Natural killer cell (primary cell): ENCODE results near the gene NID1. TPM values are rescaled to one million over a fixed set of nuclear protein-coding genes. Genes with fewer than 3 reads are reported as not detected.
A peak's percentile ranks its signal among the peaks of the same experiment; 100 is the strongest.

Experiments
- ATAC-seq, 3 donors: fragments of 150-1000 bp in 2 of 3; fragments of 200-7000 bp in 1 of 3; cut with Tn5 transposase; 1 replicate in 1 of 3; 2 replicates in 2 of 3; pipeline ENCODE4 v1.10.0; 2021; ENCODE audit warnings: mild to moderate bottlenecking in 2 of 3, moderate library complexity in 2 of 3
- DNase-seq, 2 donors: peaks; one replicate each; pipeline versions ENCODE4 v3.0.0 to v3.0.0-alpha.2; 2013 to 2021; ENCODE audit warnings: mixed read lengths in 1 of 2
- H3K27ac ChIP-seq: one replicate; pipeline ENCODE4 v1.5.1; 2013; ENCODE audit warnings: mild to moderate bottlenecking, low read length
- H3K27me3 ChIP-seq: one replicate; pipeline ENCODE4 v1.6.1; 2013; ENCODE audit warnings: low read length; ENCODE audit not compliant: control insufficient read depth, insufficient read depth
- H3K36me3 ChIP-seq: one replicate; pipeline ENCODE4 v1.6.1; 2013; ENCODE audit warnings: low read length; ENCODE audit not compliant: control insufficient read depth, insufficient read depth
- H3K4me1 ChIP-seq: one replicate; pipeline ENCODE4 v1.6.1; 2013; ENCODE audit warnings: low read length; ENCODE audit not compliant: control insufficient read depth, insufficient read depth
- H3K4me3 ChIP-seq: one replicate; pipeline ENCODE4 v1.5.1; 2013; ENCODE audit warnings: low read length
- H3K9me3 ChIP-seq: one replicate; pipeline ENCODE4 v1.6.1; 2013; ENCODE audit warnings: low read length; ENCODE audit not compliant: control insufficient read depth, insufficient read depth
- H3K27ac Mint-ChIP-seq, 2 donors: one replicate each; pipeline ENCODE4 v1.8.0; 2022; ENCODE audit warnings: mild to moderate bottlenecking in 2 of 2, mixed read lengths in 2 of 2, moderate library complexity in 1 of 2
- H3K27me3 Mint-ChIP-seq, 2 donors: one replicate each; pipeline ENCODE4 v1.8.0; 2022; ENCODE audit warnings: low read depth in 2 of 2, mixed read lengths in 2 of 2
- H3K36me3 Mint-ChIP-seq: one replicate; pipeline ENCODE4 v1.8.0; 2022; ENCODE audit warnings: mixed read lengths
- H3K4me1 Mint-ChIP-seq, 2 donors: one replicate each; pipeline ENCODE4 v1.8.0; 2022; ENCODE audit warnings: mixed read lengths in 2 of 2
- H3K4me3 Mint-ChIP-seq: one replicate; pipeline ENCODE4 v1.8.0; 2022; ENCODE audit warnings: mild to moderate bottlenecking, moderate library complexity, mixed read lengths
- H3K9me3 Mint-ChIP-seq, 2 donors: one replicate each; pipeline ENCODE4 v1.8.0; 2022; ENCODE audit warnings: mixed read lengths in 2 of 2
- WGBS: methylation state at CpG from one replicate; pipeline ENCODE4 v1.1.7; 2013; ENCODE audit warnings: missing lambda C conversion rate; ENCODE audit not compliant: insufficient coverage; 5-methylcytosine and 5-hydroxymethylcytosine counted together
- intact Hi-C: fragments of 100-400 bp; cut with micrococcal nuclease; formaldehyde crosslinking; loops from one replicate; pipeline ENCODE4 v1.14.2; 2022
- total RNA-seq, 4 donors: library from RNA; stranded (reverse); fragments of 120-200 nt in 1 of 4; gene quantifications; one replicate each; pipeline versions ENCODE4 v1.2.3 to v1.2.4, GENCODE V29; 2013 to 2022
- TF ChIP-seq, protein P1 (sequence below): fragments of 200-600 bp; IDR thresholded peaks from one replicate; pipeline ENCODE4 v1.8.0; 2022; ENCODE audit warnings: antibody characterized with exemption

The NID1 gene, protein sequence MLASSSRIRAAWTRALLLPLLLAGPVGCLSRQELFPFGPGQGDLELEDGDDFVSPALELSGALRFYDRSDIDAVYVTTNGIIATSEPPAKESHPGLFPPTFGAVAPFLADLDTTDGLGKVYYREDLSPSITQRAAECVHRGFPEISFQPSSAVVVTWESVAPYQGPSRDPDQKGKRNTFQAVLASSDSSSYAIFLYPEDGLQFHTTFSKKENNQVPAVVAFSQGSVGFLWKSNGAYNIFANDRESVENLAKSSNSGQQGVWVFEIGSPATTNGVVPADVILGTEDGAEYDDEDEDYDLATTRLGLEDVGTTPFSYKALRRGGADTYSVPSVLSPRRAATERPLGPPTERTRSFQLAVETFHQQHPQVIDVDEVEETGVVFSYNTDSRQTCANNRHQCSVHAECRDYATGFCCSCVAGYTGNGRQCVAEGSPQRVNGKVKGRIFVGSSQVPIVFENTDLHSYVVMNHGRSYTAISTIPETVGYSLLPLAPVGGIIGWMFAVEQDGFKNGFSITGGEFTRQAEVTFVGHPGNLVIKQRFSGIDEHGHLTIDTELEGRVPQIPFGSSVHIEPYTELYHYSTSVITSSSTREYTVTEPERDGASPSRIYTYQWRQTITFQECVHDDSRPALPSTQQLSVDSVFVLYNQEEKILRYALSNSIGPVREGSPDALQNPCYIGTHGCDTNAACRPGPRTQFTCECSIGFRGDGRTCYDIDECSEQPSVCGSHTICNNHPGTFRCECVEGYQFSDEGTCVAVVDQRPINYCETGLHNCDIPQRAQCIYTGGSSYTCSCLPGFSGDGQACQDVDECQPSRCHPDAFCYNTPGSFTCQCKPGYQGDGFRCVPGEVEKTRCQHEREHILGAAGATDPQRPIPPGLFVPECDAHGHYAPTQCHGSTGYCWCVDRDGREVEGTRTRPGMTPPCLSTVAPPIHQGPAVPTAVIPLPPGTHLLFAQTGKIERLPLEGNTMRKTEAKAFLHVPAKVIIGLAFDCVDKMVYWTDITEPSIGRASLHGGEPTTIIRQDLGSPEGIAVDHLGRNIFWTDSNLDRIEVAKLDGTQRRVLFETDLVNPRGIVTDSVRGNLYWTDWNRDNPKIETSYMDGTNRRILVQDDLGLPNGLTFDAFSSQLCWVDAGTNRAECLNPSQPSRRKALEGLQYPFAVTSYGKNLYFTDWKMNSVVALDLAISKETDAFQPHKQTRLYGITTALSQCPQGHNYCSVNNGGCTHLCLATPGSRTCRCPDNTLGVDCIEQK
- under 1 TPM; 0.32 to 0.92 (median 0.85) TPM for total RNA-seq
- total RNA-seq (2013), result 0.52 TPM

GRCh38 chr1:236064674-236065508, at the start of gene NID1:
TSS of gene NID1 (minus strand) at chr1:236065090. CDS start at chr1:236065079, 11 bp downstream.
- H3K36me3 ChIP-seq, result no peaks in the 10 kb centered on the region
- H3K27ac ChIP-seq, result no peak within 1 kb of the TSS
- intact Hi-C loops, result no loop called here
- Mint-ChIP-seq H3K9me3 (no peaks in the 10 kb centered on the region), H3K36me3 (no peaks in the 10 kb centered on the region), H3K27ac (no peak within 1 kb of the TSS), H3K4me3 (peak within 1 kb of the TSS; percentile 66), H3K4me1 (peaks cover 8 to 11% of the 10 kb centered on the region in 2 donors), H3K27me3 (peaks cover 27 to 56% of the 10 kb centered on the region in 2 donors)
- H3K27me3 ChIP-seq, result peaks cover 19% of the 10 kb centered on the region
- TF ChIP-seq, protein P1, sequence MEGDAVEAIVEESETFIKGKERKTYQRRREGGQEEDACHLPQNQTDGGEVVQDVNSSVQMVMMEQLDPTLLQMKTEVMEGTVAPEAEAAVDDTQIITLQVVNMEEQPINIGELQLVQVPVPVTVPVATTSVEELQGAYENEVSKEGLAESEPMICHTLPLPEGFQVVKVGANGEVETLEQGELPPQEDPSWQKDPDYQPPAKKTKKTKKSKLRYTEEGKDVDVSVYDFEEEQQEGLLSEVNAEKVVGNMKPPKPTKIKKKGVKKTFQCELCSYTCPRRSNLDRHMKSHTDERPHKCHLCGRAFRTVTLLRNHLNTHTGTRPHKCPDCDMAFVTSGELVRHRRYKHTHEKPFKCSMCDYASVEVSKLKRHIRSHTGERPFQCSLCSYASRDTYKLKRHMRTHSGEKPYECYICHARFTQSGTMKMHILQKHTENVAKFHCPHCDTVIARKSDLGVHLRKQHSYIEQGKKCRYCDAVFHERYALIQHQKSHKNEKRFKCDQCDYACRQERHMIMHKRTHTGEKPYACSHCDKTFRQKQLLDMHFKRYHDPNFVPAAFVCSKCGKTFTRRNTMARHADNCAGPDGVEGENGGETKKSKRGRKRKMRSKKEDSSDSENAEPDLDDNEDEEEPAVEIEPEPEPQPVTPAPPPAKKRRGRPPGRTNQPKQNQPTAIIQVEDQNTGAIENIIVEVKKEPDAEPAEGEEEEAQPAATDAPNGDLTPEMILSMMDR, result no peak
- DNase-seq, result peak; percentile 23 to 47
- peaks cover 27% of the 10 kb centered on the region for H3K4me1 ChIP-seq
- ATAC-seq, result peak in 2 of 3 donors; percentile 49 to 55
- H3K4me3 ChIP-seq, result peak within 1 kb of the TSS; percentile 14
- 3% methylated on average over 97 of the region's 100 CpGs for WGBS
- no peaks in the 10 kb centered on the region for H3K9me3 ChIP-seq

DNA sequence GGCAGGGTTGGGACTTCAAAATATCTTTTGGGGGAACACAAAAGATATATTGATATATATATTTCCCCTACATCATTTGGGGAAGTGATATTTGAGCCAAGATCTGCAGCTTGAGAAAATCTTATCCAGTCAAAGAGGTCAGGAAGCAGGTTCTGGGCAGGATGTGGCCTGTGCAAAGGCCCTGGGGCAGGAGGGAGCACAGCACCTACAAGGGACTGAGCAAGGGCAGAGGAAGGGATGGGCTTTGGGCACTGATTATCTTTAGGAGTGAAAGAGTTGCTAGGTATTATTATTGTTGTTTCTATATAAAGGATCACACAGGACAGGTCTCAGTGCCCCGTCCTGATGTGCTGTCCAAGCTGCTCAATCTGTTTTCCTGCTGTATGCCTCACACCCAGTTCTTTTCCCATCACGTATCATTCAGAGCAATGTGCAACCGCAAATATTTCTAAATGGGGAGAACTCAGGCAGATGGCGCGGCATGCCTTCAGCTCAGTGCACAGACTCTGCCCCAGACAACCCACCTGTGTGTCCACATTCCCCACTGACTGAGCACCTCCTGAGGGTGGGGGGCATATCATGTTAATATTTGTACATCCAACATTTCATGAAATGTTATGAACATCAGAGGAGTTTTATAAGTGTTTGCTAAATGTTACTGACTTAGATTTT, 49.3 kb upstream of the NID1 start:
- Mint-ChIP-seq H3K36me3 (no peaks in the 10 kb centered on the region), H3K9me3 (no peaks in the 10 kb centered on the region), H3K4me3 (no peak overlapping the region), H3K27me3 (peaks cover 0 to 15% of the 10 kb centered on the region in 2 donors), H3K27ac (no peak overlapping the region), H3K4me1 (no peaks in the 10 kb centered on the region)
- H3K9me3 ChIP-seq, result no peaks in the 10 kb centered on the region
- no peaks in the 10 kb centered on the region for H3K27me3 ChIP-seq
- intact Hi-C loops, result no loop called here
- H3K4me3 ChIP-seq, result no peak overlapping the region
- 97% methylated on average over 5 of the region's 5 CpGs for WGBS
- H3K36me3 ChIP-seq, result no peaks in the 10 kb centered on the region
- H3K27ac ChIP-seq, result no peak overlapping the region
- H3K4me1 ChIP-seq, result no peaks in the 10 kb centered on the region
- DNase-seq (no peak), ATAC-seq (no peak)
- TF ChIP-seq, protein P1, result no peak

- Histone ChIP-seq H3K36me3 (no peaks in the 10 kb centered on the region), H3K4me3 (no peak overlapping the region), H3K4me1 (no peaks in the 10 kb centered on the region), H3K27me3 (no peaks in the 10 kb centered on the region), H3K27ac (no peak overlapping the region), H3K9me3 (no peaks in the 10 kb centered on the region)
- intact Hi-C loops, result no loop called here
- no peaks in the 10 kb centered on the region for H3K4me1 Mint-ChIP-seq
- DNase-seq, result no peak
- H3K27ac Mint-ChIP-seq, result no peak overlapping the region
- TF ChIP-seq, protein P1, result no peak
- no peak overlapping the region for H3K4me3 Mint-ChIP-seq
- 88% methylated on average over 15 of the region's 15 CpGs for whole genome bisulfite sequencing
- H3K36me3 Mint-ChIP-seq, result no peaks in the 10 kb centered on the region
- ATAC-seq, result no peak
- H3K9me3 Mint-ChIP-seq, result no peaks in the 10 kb centered on the region
- H3K27me3 Mint-ChIP-seq, result peaks cover 0 to 10% of the 10 kb centered on the region in 2 donors
These were observed 48.6 kb upstream of the NID1 start for GRCh38 chr1:236113324-236114032.
